ENCODE results near the gene CSRP2. TPM values are rescaled to one million over a fixed set of nuclear protein-coding genes. Genes with fewer than 3 reads are reported as not detected.

Gene CSRP2
- total RNA-seq, 4 donors from 2014 or later: 5.0 to 28.6 (median 18.4) TPM

GRCh38 chr12:76876696-76877229 lies 2.1 kb downstream of the CSRP2 start:
- no peaks in the 10 kb centered on the region for H3K36me3 ChIP-seq
- no peaks in the 10 kb centered on the region for H3K9me3 ChIP-seq
- 84 to 94% methylated on average over 2 of the region's 2 CpGs for WGBS, 2 donors
- DNase-seq (ENCODE audit: low spot score in 2 of 2): no peak
- no peak overlapping the region for H3K27ac ChIP-seq
- no peaks in the 10 kb centered on the region for H3K27me3 ChIP-seq
- peaks cover 0 to 26% (median 0%) of the 10 kb centered on the region in 4 donors for H3K4me1 ChIP-seq
- no peak for TF ChIP-seq POLR2A (IDR thresholded peaks at IDR 0.05)
- H3K4me3 ChIP-seq: no peak overlapping the region

GRCh38 chr12:76874491-76875190 lies 4.2 kb downstream of the CSRP2 start:
- TF ChIP-seq EP300 (IDR thresholded peaks at IDR 0.05) (no peak), POLR2A (IDR thresholded peaks at IDR 0.05) (no peak)
- TF ChIP-seq, protein P1, sequence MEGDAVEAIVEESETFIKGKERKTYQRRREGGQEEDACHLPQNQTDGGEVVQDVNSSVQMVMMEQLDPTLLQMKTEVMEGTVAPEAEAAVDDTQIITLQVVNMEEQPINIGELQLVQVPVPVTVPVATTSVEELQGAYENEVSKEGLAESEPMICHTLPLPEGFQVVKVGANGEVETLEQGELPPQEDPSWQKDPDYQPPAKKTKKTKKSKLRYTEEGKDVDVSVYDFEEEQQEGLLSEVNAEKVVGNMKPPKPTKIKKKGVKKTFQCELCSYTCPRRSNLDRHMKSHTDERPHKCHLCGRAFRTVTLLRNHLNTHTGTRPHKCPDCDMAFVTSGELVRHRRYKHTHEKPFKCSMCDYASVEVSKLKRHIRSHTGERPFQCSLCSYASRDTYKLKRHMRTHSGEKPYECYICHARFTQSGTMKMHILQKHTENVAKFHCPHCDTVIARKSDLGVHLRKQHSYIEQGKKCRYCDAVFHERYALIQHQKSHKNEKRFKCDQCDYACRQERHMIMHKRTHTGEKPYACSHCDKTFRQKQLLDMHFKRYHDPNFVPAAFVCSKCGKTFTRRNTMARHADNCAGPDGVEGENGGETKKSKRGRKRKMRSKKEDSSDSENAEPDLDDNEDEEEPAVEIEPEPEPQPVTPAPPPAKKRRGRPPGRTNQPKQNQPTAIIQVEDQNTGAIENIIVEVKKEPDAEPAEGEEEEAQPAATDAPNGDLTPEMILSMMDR (IDR thresholded peaks at IDR 0.05): no peak
- no peaks in the 10 kb centered on the region for H3K9me3 ChIP-seq
- peaks cover 0 to 18% (median 0%) of the 10 kb centered on the region in 4 donors for H3K4me1 ChIP-seq
- H3K36me3 ChIP-seq: no peaks in the 10 kb centered on the region
- WGBS, 2 donors: 76 to 91% methylated on average over 11 of the region's 11 CpGs
- no peaks in the 10 kb centered on the region for H3K27me3 ChIP-seq
- DNase-seq (ENCODE audit: low spot score in 2 of 2): no peak
- no peak overlapping the region for H3K27ac ChIP-seq
- H3K4me3 ChIP-seq: no peak overlapping the region

GRCh38 chr12:76874027-76874426 lies 4.8 kb downstream of the CSRP2 start:
- 63 to 78% methylated on average over 3 of the region's 3 CpGs for WGBS, 2 donors
- Histone ChIP-seq H3K36me3 (no peaks in the 10 kb centered on the region), H3K27ac (no peak overlapping the region), H3K4me1 (peaks cover 0 to 15% (median 0%) of the 10 kb centered on the region in 4 donors), H3K4me3 (no peak overlapping the region), H3K27me3 (no peaks in the 10 kb centered on the region), H3K9me3 (no peaks in the 10 kb centered on the region)
- DNase-seq (ENCODE audit: low spot score in 2 of 2): no peak
- TF ChIP-seq EP300 (IDR thresholded peaks at IDR 0.05) (no peak), POLR2A (IDR thresholded peaks at IDR 0.05) (no peak)
- TF ChIP-seq, protein P1 (IDR thresholded peaks at IDR 0.05): no peak

DNA sequence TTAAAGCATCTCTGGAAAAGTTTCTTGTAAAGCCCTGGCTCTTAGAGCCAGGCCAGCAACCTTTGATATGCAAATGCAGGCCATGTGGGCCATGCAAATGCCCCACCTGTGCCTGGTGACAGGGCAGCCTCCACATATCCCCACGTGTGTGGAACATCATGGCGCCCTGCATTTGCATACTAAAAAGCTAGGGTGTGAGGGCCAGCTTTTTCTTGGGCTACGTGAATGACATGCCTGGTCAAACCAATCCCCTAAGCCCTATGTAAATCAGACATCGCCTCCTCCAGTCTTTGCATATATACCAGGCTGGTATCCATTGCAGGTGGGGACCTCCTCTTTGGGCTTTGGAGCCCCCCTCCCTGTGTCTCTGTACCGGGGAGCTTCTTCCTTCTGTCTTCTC lies 6.4 kb downstream of the CSRP2 start:
- no peaks in the 10 kb centered on the region for H3K9me3 ChIP-seq
- H3K4me3 ChIP-seq: no peak overlapping the region
- no peaks in the 10 kb centered on the region for H3K36me3 ChIP-seq
- WGBS, 2 donors: 77 to 85% methylated on average over 5 of the region's 5 CpGs
- no peaks in the 10 kb centered on the region for H3K27me3 ChIP-seq
- no peak overlapping the region for H3K27ac ChIP-seq
- no peak for DNase-seq (ENCODE audit: low spot score in 2 of 2)
- TF ChIP-seq, protein P1 (IDR thresholded peaks at IDR 0.05): no peak
- no peak for TF ChIP-seq EP300 (IDR thresholded peaks at IDR 0.05)
- no peak for TF ChIP-seq POLR2A (IDR thresholded peaks at IDR 0.05)
- peaks cover 0 to 3% (median 0%) of the 10 kb centered on the region in 4 donors for H3K4me1 ChIP-seq

DNA sequence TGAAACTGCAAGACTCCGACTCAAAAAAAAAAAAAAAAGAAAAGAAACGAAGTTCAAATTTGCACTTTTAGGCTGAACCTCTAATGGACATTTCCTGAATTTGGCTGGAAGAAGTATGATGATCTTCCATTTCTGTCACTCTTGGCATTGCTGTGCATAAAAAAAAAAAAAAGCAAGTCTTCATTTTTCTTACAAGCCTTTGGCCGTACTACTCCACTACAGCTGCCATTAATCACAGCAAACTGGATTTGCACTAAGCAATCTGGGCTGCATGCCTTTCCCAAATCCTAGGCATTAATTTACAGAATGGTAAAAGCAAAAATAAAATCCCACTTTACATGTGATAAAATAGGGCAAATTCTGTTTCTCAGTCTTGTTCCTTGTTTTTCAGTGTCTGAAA lies 7.1 kb downstream of the CSRP2 start:
- Histone ChIP-seq H3K36me3 (no peaks in the 10 kb centered on the region), H3K4me1 (no peaks in the 10 kb centered on the region), H3K27me3 (no peaks in the 10 kb centered on the region), H3K27ac (no peak overlapping the region), H3K4me3 (no peak overlapping the region), H3K9me3 (no peaks in the 10 kb centered on the region)
- 73 to 77% methylated on average over 3 of the region's 3 CpGs for WGBS, 2 donors
- TF ChIP-seq, protein P1 (IDR thresholded peaks at IDR 0.05): no peak
- no peak for TF ChIP-seq EP300 (IDR thresholded peaks at IDR 0.05)
- TF ChIP-seq POLR2A (IDR thresholded peaks at IDR 0.05): no peak
- DNase-seq (ENCODE audit: low spot score in 2 of 2): no peak

Measured in tibial nerve (tissue), 4 donors.